ENCODE data around the gene DPYSL3. TPM values are rescaled to one million over a fixed set of nuclear protein-coding genes. Genes with fewer than 3 reads are reported as not detected.

DPYSL3 gene
- total and polyA plus RNA-seq, 2 donors: 3.7 to 9.2 TPM

DNA sequence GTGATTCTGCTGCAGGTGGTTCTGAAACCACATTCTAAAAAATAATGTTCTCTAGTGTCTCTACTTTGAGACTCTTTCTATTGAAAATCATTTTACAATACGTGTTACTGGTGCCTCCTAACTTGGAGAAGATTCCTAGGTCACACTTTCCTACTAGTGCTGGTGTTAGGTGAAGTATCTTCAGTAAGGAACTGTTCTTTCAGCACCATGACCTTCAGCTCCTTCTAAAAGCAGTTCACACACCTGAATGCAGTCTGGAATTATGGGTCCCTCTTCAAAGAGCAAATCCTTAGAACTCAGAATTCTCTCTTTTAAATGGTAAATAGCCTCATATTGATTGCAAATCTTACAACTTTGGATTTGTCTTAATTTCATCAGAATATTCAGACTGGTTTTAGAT lies 10.6 kb upstream of the DPYSL3 start:
- Histone ChIP-seq H3K27me3 (ENCODE audit: control insufficient read depth in 2 of 2, insufficient read depth in 1 of 2, low read length in 1 of 2) (no peaks in the 10 kb centered on the region), H3K4me3 (ENCODE audit: low read length in 2 of 2) (no peak overlapping the region), H3K36me3 (ENCODE audit: control insufficient read depth in 2 of 2, insufficient read depth in 2 of 2, low read length in 1 of 2) (no peaks in the 10 kb centered on the region), H3K4me1 (ENCODE audit: control insufficient read depth in 2 of 2, insufficient read depth in 2 of 2, low read length in 2 of 2) (no peaks in the 10 kb centered on the region), H3K27ac (ENCODE audit: low read depth in 1 of 2, low read length in 1 of 2) (no peak overlapping the region), H3K9me3 (ENCODE audit: control insufficient read depth in 2 of 2, insufficient read depth in 1 of 2, low read length in 1 of 2) (no peaks in the 10 kb centered on the region)
- WGBS: 79% methylated on average over 1 of the region's 1 CpG
- no peak for DNase-seq (ENCODE audit: low read depth in 6 of 9, low spot score in 9 of 9)

DNA sequence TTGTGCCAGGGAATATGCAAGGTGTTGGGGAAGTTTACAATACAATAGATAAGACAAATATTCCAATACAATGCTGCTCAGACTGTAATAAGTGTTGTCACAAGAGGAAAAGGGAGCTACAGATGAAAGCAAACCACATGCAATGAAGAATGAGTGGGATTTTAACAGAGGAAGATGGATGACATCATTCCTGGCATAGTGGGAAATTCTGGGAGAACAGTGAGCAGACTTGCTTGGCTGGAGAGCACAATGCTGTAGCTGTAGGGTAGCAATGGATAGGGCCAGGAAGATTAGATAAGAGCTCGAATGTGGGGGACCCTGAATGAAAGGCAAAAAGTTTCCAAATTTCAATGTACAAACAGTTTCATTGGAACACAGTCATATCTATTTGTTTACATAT lies 9.5 kb upstream of the DPYSL3 start:
- Histone ChIP-seq H3K36me3 (ENCODE audit: control insufficient read depth in 2 of 2, insufficient read depth in 2 of 2, low read length in 1 of 2) (no peaks in the 10 kb centered on the region), H3K4me3 (ENCODE audit: low read length in 2 of 2) (no peak overlapping the region)
- 86% methylated on average over 1 of the region's 1 CpG for WGBS

DNA sequence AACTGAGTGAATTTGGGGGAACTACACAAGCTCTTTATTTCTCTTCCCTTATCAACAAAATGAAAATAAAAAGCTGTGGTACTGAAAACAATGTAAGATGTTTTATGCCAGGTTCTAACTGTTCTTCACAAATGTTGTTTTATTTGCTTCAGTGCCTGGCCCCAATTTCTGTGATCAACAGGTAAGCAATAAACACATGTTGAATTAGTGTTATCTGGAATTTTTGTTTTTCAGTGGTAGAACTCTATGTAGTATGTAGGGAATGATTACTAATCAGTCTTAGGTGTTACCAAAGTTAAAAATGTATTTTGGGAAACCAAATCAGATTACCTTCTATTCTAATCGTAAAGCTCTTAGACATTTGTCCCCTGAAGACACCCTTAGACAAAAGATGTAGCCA lies 7.5 kb upstream of the DPYSL3 start:
- 98% methylated on average over 1 of the region's 1 CpG for WGBS
- no peak for DNase-seq (ENCODE audit: low read depth in 6 of 9, low spot score in 9 of 9)
- Histone ChIP-seq H3K36me3 (ENCODE audit: control insufficient read depth in 2 of 2, insufficient read depth in 2 of 2, low read length in 1 of 2) (no peaks in the 10 kb centered on the region), H3K9me3 (ENCODE audit: control insufficient read depth in 2 of 2, insufficient read depth in 1 of 2, low read length in 1 of 2) (no peaks in the 10 kb centered on the region), H3K27ac (ENCODE audit: low read depth in 1 of 2, low read length in 1 of 2) (no peak overlapping the region), H3K4me3 (ENCODE audit: low read length in 2 of 2) (no peak overlapping the region), H3K27me3 (ENCODE audit: control insufficient read depth in 2 of 2, insufficient read depth in 1 of 2, low read length in 1 of 2) (peaks cover under 1 to 2% of the 10 kb centered on the region in 2 donors), H3K4me1 (ENCODE audit: control insufficient read depth in 2 of 2, insufficient read depth in 2 of 2, low read length in 2 of 2) (no peaks in the 10 kb centered on the region)

More for the DNA sequence above, 9.5 kb upstream of the DPYSL3 start:
- no peak overlapping the region for H3K27ac ChIP-seq (ENCODE audit: low read depth in 1 of 2, low read length in 1 of 2)
- H3K9me3 ChIP-seq (ENCODE audit: control insufficient read depth in 2 of 2, insufficient read depth in 1 of 2, low read length in 1 of 2): no peaks in the 10 kb centered on the region
- DNase-seq (ENCODE audit: low read depth in 6 of 9, low spot score in 9 of 9): no peak
- no peaks in the 10 kb centered on the region for H3K4me1 ChIP-seq (ENCODE audit: control insufficient read depth in 2 of 2, insufficient read depth in 2 of 2, low read length in 2 of 2)
- no peaks in the 10 kb centered on the region for H3K27me3 ChIP-seq (ENCODE audit: control insufficient read depth in 2 of 2, insufficient read depth in 1 of 2, low read length in 1 of 2)

DNA sequence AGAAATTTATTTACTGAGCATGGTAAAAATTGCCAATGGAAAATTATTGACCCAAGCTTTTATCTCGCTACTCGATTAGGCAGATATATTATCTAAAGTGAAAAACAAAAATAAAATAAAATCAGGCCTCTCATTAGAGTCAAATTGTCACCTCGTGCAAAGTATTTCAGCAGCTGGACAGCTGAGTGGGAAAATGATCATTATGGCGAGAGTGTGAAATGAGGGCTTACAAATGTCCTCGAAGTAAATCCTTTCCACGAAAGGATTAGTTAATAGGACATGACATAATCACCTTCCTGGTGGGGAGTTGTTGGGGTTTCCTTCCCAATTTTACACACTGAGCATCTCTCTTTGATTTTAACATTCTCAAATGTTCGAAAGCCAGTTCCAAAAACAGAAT lies 5.4 kb upstream of the DPYSL3 start:
- no peak for DNase-seq (ENCODE audit: low read depth in 6 of 9, low spot score in 9 of 9)
- H3K4me1 ChIP-seq (ENCODE audit: control insufficient read depth in 2 of 2, insufficient read depth in 2 of 2, low read length in 2 of 2): no peaks in the 10 kb centered on the region
- 80% methylated on average over 7 of the region's 7 CpGs for WGBS
- H3K9me3 ChIP-seq (ENCODE audit: control insufficient read depth in 2 of 2, insufficient read depth in 1 of 2, low read length in 1 of 2): no peaks in the 10 kb centered on the region
- H3K4me3 ChIP-seq (ENCODE audit: low read length in 2 of 2): no peak overlapping the region
- no peaks in the 10 kb centered on the region for H3K36me3 ChIP-seq (ENCODE audit: control insufficient read depth in 2 of 2, insufficient read depth in 2 of 2, low read length in 1 of 2)
- no peak overlapping the region for H3K27ac ChIP-seq (ENCODE audit: low read depth in 1 of 2, low read length in 1 of 2)
- peaks cover 7 to 20% of the 10 kb centered on the region in 2 donors for H3K27me3 ChIP-seq (ENCODE audit: control insufficient read depth in 2 of 2, insufficient read depth in 1 of 2, low read length in 1 of 2)

DNA sequence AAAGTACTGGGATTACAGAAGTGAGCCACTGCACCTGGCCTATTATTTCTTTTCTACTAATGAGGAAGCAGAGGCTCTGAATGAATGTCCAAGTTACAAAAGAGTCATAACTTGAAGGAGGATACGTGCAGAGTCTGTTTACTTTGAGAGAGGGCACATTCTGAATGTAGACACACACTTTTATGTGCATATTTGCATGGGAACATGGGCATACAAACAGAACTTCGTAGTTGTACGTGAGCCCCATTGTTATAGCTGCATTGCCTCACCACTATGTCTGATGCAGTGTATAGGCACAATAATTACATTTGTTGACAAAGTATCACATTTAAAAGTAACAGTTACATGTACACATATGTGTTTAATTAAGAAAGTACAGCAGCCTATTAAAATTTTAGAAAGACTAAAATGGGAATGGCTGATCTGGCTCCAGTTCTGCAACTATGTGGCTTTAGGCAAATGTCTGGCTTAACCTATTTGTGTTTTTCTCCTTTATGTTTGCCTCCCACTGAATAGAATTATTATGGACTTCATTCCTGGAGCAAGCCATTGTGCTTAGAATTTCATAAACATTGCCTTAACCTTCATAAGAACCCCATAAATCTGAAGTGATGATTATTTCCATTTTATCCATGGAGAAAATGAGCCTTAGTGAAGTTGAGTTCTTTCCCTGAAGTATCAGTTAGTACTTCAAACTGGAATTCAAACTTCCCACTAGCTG lies 3.0 kb upstream of the DPYSL3 start:
- Histone ChIP-seq H3K9me3 (ENCODE audit: control insufficient read depth in 2 of 2, insufficient read depth in 1 of 2, low read length in 1 of 2) (peaks cover 1 to 3% of the 10 kb centered on the region in 2 donors), H3K27me3 (ENCODE audit: control insufficient read depth in 2 of 2, insufficient read depth in 1 of 2, low read length in 1 of 2) (peaks cover 29 to 42% of the 10 kb centered on the region in 2 donors), H3K4me1 (ENCODE audit: control insufficient read depth in 2 of 2, insufficient read depth in 2 of 2, low read length in 2 of 2) (no peaks in the 10 kb centered on the region), H3K36me3 (ENCODE audit: control insufficient read depth in 2 of 2, insufficient read depth in 2 of 2, low read length in 1 of 2) (no peaks in the 10 kb centered on the region), H3K27ac (ENCODE audit: low read depth in 1 of 2, low read length in 1 of 2) (no peak overlapping the region), H3K4me3 (ENCODE audit: low read length in 2 of 2) (no peak overlapping the region)
- WGBS: 93% methylated on average over 3 of the region's 3 CpGs
- DNase-seq (ENCODE audit: low read depth in 6 of 9, low spot score in 9 of 9): no peak

DNA sequence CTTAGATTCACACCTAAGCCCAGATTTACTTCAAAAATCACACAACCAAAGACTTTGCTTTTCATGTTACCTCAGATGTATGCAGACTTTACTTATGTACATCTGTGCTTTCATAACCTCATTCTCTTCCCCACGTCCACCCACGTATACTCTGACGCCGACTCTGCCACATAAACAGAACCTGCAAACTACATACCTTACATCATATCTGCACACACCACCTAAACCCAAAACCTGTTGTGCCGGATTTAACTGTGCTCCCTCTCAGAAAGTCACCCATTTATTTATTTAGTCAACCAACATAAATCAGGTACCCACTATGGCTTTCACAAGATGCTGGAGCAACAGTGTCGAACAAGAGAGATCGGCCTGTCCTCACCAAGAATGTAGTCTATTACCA lies 1.0 kb upstream of the DPYSL3 start:
- H3K4me3 ChIP-seq (ENCODE audit: low read length in 2 of 2): no peak overlapping the region
- no peak for DNase-seq (ENCODE audit: low read depth in 6 of 9, low spot score in 9 of 9)
- 97% methylated on average over 7 of the region's 7 CpGs for WGBS
- H3K27me3 ChIP-seq (ENCODE audit: control insufficient read depth in 2 of 2, insufficient read depth in 1 of 2, low read length in 1 of 2): peaks cover 34 to 44% of the 10 kb centered on the region in 2 donors
- H3K27ac ChIP-seq (ENCODE audit: low read depth in 1 of 2, low read length in 1 of 2): no peak overlapping the region
- no peaks in the 10 kb centered on the region for H3K36me3 ChIP-seq (ENCODE audit: control insufficient read depth in 2 of 2, insufficient read depth in 2 of 2, low read length in 1 of 2)
- peaks cover 1 to 3% of the 10 kb centered on the region in 2 donors for H3K9me3 ChIP-seq (ENCODE audit: control insufficient read depth in 2 of 2, insufficient read depth in 1 of 2, low read length in 1 of 2)
- H3K4me1 ChIP-seq (ENCODE audit: control insufficient read depth in 2 of 2, insufficient read depth in 2 of 2, low read length in 2 of 2): no peaks in the 10 kb centered on the region

DNA sequence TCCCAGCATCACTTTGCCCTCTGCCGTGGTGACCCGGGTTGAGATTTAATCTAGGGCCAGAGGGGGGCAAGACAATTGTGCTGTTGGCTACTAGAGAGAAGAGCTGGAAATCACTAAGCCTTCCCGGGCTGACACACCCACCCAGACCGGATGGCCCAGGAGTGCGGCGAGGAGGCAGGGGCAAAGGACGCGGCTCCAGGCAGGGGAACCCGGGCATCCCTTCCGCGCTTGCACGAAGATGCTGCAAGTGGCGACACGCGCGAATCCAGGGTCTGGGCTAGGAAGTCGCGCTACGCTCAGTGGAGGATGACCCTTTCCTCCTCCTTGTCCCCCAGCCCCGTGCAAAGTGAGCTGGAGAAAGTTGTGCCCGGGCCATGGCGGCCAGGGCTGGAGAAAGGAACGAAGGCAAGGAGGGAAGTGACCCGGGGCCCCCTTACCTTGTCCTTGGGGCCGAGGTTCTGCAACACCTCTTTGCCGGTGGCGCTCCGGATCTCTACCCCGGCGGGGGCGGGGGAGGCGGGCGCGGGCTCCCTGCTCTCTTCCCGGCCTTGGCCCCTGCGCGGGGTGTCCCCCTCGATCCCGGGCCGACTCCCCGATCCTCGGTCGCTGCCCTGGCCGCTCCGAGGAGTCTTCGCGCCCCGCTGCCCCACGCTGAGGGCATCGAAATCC lies 693 bp downstream of the DPYSL3 start:
- H3K27me3 ChIP-seq (ENCODE audit: control insufficient read depth in 2 of 2, insufficient read depth in 1 of 2, low read length in 1 of 2): peaks cover 34 to 44% of the 10 kb centered on the region in 2 donors
- H3K27ac ChIP-seq (ENCODE audit: low read depth in 1 of 2, low read length in 1 of 2): no peak overlapping the region
- no peaks in the 10 kb centered on the region for H3K4me1 ChIP-seq (ENCODE audit: control insufficient read depth in 2 of 2, insufficient read depth in 2 of 2, low read length in 2 of 2)
- no peaks in the 10 kb centered on the region for H3K36me3 ChIP-seq (ENCODE audit: control insufficient read depth in 2 of 2, insufficient read depth in 2 of 2, low read length in 1 of 2)
- H3K9me3 ChIP-seq (ENCODE audit: control insufficient read depth in 2 of 2, insufficient read depth in 1 of 2, low read length in 1 of 2): peaks cover 1 to 3% of the 10 kb centered on the region in 2 donors
- H3K4me3 ChIP-seq (ENCODE audit: low read length in 2 of 2): peak overlapping the region in 1 of 2 donors; percentile 9
- DNase-seq (ENCODE audit: low read depth in 6 of 9, low spot score in 9 of 9): no peak
- WGBS: 7% methylated on average over 50 of the region's 50 CpGs

DNA sequence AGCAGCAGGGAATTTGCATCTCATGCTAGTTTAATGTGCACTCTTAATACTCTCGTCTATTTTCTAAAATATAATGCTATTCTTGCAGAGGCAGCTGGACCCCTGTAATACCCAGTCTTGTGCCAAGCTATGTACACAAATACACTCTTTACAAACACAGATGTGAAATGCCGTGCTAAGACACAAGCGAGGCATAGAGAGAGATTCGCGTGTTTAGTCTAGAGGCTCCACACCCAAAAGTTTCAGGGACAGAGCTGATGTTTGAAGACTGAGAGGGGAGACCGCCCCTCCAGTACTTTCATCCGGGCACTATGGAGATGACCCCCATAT lies 1.2 kb downstream of the DPYSL3 start:
- 82% methylated on average over 7 of the region's 7 CpGs for WGBS
- Histone ChIP-seq H3K27me3 (ENCODE audit: control insufficient read depth in 2 of 2, insufficient read depth in 1 of 2, low read length in 1 of 2) (peaks cover 34 to 44% of the 10 kb centered on the region in 2 donors), H3K4me1 (ENCODE audit: control insufficient read depth in 2 of 2, insufficient read depth in 2 of 2, low read length in 2 of 2) (no peaks in the 10 kb centered on the region), H3K9me3 (ENCODE audit: control insufficient read depth in 2 of 2, insufficient read depth in 1 of 2, low read length in 1 of 2) (peaks cover 1 to 3% of the 10 kb centered on the region in 2 donors), H3K27ac (ENCODE audit: low read depth in 1 of 2, low read length in 1 of 2) (no peak overlapping the region), H3K36me3 (ENCODE audit: control insufficient read depth in 2 of 2, insufficient read depth in 2 of 2, low read length in 1 of 2) (no peaks in the 10 kb centered on the region), H3K4me3 (ENCODE audit: low read length in 2 of 2) (no peak overlapping the region)
- no peak for DNase-seq (ENCODE audit: low read depth in 6 of 9, low spot score in 9 of 9)

DNA sequence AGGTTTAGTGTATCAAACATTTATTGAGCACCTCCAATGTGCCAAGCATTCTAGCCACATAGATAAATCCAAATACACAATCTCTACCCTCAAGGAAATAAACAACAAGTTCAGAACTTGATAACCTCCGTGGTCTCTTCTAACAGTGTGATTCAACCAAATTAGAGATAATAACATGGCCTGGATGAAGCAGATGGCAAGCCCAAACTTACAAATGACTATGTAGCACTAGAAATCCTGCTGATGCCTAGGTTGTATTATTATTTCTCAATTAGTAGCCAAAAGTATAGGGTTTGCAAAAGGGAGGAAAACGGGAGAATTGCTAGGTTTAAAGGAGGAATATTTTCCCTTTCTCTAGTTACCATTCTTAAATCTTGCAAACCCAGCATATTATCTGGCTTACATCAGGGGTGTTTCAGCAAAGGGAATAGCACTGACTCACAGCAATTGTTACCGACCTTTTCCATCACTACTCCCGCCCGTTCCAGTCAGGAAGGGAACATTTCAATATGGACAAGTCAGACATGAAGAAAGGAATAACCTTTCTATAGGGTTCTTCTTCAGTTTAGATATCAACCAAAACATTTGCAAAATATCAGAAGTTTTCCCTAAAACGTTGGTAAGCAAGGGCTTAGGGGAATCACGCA lies 2.3 kb downstream of the DPYSL3 start:
- H3K27me3 ChIP-seq (ENCODE audit: control insufficient read depth in 2 of 2, insufficient read depth in 1 of 2, low read length in 1 of 2): peaks cover 34 to 44% of the 10 kb centered on the region in 2 donors
- no peak overlapping the region for H3K4me3 ChIP-seq (ENCODE audit: low read length in 2 of 2)
- peaks cover 1 to 3% of the 10 kb centered on the region in 2 donors for H3K9me3 ChIP-seq (ENCODE audit: control insufficient read depth in 2 of 2, insufficient read depth in 1 of 2, low read length in 1 of 2)
- no peak for DNase-seq (ENCODE audit: low read depth in 6 of 9, low spot score in 9 of 9)
- H3K4me1 ChIP-seq (ENCODE audit: control insufficient read depth in 2 of 2, insufficient read depth in 2 of 2, low read length in 2 of 2): no peaks in the 10 kb centered on the region
- 94% methylated on average over 7 of the region's 7 CpGs for WGBS
- H3K27ac ChIP-seq (ENCODE audit: low read depth in 1 of 2, low read length in 1 of 2): no peak overlapping the region
- H3K36me3 ChIP-seq (ENCODE audit: control insufficient read depth in 2 of 2, insufficient read depth in 2 of 2, low read length in 1 of 2): no peaks in the 10 kb centered on the region
